ENCODE measurements around the gene IQGAP3.

Gene IQGAP3

DNA sequence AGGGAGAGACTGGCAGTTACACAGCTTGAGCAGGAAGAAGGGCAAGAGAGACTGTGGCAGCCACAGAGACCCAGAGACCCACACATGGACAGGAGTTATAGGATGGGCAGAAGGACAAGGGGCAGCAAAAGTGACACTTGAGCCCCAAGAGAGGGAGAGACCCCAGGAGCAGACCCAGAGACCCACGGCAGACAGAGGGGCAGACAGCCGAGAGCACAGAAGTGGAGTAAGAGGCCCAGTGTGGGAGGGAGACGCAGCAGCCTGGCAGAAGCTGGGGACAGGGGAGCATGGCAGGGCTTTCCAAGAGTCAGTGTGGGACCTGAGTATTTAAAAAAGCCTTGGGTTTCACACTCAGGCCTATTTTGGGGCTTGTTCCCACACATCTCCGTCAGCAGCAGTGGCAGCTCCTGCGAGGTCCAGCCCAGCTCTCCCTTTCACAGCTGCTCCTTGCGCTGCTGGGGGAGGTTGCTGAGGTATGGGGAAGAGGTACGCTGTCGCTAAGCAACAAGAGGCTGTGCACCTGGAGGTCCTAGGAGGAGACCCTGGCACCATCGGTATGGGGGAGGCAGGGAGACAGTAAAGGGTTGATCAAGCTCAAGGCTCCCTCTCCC lies 62.8 kb downstream of the IQGAP3 start:
- TF ChIP-seq, protein P1, sequence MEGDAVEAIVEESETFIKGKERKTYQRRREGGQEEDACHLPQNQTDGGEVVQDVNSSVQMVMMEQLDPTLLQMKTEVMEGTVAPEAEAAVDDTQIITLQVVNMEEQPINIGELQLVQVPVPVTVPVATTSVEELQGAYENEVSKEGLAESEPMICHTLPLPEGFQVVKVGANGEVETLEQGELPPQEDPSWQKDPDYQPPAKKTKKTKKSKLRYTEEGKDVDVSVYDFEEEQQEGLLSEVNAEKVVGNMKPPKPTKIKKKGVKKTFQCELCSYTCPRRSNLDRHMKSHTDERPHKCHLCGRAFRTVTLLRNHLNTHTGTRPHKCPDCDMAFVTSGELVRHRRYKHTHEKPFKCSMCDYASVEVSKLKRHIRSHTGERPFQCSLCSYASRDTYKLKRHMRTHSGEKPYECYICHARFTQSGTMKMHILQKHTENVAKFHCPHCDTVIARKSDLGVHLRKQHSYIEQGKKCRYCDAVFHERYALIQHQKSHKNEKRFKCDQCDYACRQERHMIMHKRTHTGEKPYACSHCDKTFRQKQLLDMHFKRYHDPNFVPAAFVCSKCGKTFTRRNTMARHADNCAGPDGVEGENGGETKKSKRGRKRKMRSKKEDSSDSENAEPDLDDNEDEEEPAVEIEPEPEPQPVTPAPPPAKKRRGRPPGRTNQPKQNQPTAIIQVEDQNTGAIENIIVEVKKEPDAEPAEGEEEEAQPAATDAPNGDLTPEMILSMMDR (IDR thresholded peaks at IDR 0.05), result no peak

DNA sequence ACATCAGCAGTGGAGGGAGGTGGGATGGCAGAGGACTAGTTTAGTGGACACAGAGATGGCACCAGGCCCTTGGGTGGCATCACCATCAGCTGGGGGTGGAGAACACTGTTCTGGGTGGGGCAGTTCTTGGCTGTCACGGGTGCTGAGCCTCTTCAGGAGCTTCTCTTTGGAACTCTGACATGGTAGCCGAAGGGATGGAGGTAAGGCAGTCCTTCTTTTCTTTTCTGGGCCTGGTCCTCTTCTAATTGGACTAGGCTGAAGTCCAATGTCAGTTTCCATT lies 63.5 kb downstream of the IQGAP3 start:
- TF ChIP-seq, protein P1 (IDR thresholded peaks at IDR 0.05), result no peak

DNA sequence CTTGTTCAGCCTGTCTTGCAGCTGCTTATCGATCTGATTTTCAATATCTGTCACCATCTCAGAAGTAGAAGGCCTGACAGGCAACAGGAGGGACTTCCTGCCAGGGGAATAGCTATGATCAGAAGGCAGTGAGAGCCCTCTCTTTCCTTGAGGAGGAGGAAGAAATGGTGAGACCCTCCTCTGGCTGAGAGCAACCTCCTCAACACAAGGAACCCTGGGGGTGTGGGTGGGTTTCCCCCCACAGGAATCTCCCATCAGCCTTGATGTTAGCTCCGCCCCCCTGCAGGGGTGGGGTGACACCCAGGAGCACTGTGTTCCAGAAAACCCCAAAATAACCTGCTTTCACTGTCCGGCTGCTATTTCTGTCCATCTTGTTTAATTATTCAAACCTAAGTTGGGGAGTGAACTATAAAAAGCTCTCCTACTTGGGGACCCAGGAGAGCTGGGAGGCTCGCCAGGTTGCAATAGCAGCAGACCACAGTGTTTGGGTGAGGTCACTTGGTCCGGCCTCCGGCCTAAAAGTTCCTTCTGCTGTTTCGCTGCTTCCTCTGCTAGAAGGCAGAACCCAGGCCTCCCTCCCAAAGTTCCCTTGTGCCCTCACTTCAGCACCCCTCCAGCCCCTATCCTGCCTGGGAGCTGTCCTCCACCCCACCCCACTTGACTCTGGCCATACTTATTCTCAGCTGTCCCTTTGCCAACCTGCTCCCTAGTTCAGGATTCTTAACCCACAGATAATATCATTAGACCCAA lies 64.0 kb downstream of the IQGAP3 start:
- TF ChIP-seq, protein P1 (IDR thresholded peaks at IDR 0.05), result no peak

DNA sequence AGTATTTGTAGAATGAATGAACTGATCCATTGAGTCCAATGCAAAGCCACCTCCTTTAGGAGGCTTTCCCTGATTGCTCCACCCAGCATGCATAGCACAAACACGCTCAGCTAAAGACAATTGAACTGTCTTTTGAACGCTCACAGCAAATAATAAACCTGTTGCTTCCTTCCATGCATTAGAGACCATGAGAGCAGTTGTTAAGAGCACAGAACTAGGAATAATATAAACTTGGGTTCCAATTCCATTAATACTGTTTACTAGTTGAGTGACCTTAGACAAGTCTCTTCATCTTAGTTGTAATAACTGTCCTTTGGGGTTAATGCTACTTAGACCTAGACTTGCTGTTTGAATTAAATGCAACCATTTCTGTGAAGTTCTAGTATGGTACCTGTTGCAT lies 65.9 kb downstream of the IQGAP3 start:
- TF ChIP-seq, protein P1 (IDR thresholded peaks at IDR 0.05), result no peak

DNA sequence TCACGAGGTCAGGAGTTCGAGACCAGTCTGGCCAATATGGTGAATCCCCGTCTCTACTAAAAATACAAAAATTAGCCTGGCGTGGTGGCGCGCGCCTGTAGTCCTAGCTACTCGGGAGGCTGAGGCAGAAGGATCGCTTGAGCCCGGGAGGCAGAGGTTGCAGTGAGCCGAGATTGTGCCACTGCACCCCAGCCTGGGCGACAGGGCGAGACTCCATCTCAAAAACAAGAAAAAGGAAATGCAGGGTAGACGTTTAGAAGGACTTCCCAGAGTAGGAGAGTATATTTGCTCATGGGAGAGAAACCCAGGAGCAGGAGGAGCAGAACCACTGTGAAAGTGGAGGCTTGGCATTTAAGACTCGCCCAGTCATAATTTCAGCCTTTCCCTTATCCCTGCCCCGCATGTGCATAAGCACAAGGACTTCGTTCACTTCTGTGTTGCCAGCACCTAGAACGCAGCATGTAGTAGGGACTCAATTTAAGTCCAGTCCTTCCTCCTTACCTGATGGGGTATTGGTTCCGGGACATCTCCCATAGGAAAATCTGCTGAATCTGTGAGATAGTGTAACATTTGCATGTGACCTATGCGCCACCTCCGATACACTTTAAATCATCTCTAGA lies 66.6 kb downstream of the IQGAP3 start:
- TF ChIP-seq, protein P1 (IDR thresholded peaks at IDR 0.05), result no peak

DNA sequence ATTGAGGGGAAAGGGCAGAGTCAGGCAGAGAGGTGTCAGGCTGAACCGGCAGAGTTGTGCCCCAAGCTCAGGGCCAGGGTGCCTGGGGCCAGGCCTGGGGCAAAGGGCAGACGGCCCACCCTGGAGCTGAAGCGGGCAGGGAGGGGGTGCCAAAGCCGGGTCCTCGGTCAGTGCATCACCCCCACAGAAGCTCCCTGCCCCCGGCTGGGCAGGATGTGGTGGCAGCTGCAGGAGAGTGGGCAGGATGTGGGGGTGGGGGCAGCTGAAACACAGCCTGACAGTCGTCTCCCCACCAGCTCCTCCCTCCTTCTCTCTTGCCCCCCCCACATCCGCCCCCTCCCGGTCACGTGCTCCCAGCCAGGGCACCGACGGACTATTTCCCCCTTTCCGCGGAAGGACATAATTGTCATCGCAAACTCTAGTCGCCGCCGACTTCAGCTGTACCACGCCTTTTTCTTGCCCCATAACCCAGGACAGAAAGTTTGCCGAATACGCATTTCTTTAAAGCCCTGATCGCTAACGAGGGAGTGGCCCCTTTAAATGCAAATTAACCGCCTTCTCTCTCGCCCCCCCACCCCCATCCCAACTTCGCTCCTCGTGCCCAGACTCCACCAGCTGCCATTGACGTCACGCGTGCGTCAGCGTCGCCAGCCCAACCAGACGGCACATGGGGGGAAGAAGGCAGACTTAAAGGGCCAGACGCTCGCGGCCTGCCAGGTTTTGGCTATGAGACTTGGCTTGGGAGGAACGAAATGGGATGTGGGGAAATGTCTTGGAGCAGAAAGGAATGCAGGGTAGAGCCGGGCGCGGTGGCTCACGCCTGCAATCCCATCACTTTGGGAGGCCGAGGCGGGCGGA lies 67.3 kb downstream of the IQGAP3 start:
- TF ChIP-seq, protein P1 (IDR thresholded peaks at IDR 0.05), result no peak

DNA sequence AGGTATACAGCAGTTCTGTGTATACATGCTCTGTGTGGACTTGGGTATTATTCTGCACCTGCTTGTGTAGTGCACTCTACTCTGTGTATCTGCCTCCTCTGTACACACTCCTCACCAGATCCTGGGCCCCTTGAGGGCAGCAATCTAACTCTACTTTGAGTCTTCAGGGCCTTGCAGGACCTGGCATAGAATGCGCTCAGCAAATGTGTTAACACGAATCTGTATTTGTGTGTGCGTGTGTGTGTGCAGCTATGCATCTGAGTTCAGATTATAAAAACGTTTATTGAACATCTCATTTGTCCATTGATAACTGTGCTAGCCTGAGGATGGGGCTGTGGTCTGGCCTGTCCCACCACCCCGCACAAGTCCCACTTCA lies 67.9 kb downstream of the IQGAP3 start:
- TF ChIP-seq, protein P1 (IDR thresholded peaks at IDR 0.05), result no peak
